ENCODE measurements around the gene RSAD1.

DNA sequence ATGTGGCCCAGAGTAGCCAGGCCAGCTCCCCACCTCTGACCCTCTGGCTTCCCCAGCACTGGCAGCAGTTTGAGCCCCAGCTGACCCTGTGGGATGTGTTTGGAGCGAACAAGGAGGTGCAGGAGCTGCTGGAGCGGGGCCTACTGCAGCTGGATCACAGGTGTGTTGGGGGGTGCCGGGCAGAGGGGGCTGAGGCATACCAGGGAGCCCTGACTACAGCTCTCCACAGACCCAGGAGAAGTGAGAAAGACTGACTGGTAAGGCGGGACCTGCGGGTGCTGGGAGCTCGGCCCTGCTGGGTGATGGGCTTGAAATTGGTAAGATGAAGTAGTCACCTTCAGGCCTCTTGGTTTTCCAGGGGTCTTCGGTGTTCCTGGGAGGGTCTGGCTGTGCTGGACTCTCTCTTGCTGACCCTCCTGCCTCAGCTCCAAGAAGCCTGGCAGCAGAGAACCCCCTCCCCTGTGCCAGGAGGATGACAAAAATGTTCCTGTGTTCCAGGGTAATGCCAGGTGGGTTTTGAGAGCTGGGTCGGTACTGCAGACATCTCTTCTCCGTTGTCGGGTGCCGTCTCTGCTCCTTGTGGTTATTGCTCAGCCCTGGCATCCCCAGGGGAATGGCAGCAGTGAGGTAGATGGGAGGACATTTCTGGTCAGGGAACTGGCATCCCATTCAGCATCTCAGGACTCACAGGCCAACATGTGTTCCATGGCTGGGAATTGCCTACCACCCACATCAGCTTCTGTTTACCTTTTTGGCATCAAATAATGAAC lies 5.9 kb downstream of the RSAD1 start:
- TF ChIP-seq FOXP2 (optimal IDR thresholded peaks at IDR 0.05; ENCODE audit: control extremely low read depth, extremely low read length, insufficient read depth) (no peak), EZH2 (IDR thresholded peaks at IDR 0.05) (no peak)

Measured in SK-N-MC (cell line).